ENCODE data around the gene CANT1. TPM values are rescaled to one million over a fixed set of nuclear protein-coding genes. Genes with fewer than 3 reads are reported as not detected.

Gene CANT1
- polyA plus RNA-seq, 12 donors: 20.7 to 33.6 (median 26.8) TPM; not detected in 1

GRCh38 chr17:78979780-78980623 lies 29.6 kb downstream of the CANT1 start, which contains the start of gene LGALS3BP:
TSS of gene LGALS3BP (minus strand) at chr17:78979923. CDS start at chr17:78977191, 2,732 bp downstream.
- peak; percentile 63 for DNase-seq

GRCh38 chr17:78977997-78978973 lies 31.3 kb downstream of the CANT1 start:
- no peak for DNase-seq

GRCh38 chr17:78977681-78977943 lies 32.0 kb downstream of the CANT1 start:
- DNase-seq: no peak

GRCh38 chr17:78976907-78977680 lies 32.5 kb downstream of the CANT1 start:
- no peak for DNase-seq

GRCh38 chr17:78974635-78975591 lies 34.7 kb downstream of the CANT1 start:
- DNase-seq: peak; percentile 72

- DNase-seq: no peak
Observed at GRCh38 chr17:78973792-78974520, 35.6 kb downstream of the CANT1 start.

GRCh38 chr17:78973196-78973595 lies 36.4 kb downstream of the CANT1 start:
- DNase-seq: no peak

GRCh38 chr17:78972507-78973105 lies 37.0 kb downstream of the CANT1 start:
- DNase-seq: no peak

- DNase-seq: no peak
Observed at GRCh38 chr17:78971756-78972506, 37.6 kb downstream of the CANT1 start.

GRCh38 chr17:78970834-78971755 lies 38.5 kb downstream of the CANT1 start:
- DNase-seq: peak; percentile 85

- no peak for DNase-seq
Observed at GRCh38 chr17:78969865-78970264, 39.7 kb downstream of the CANT1 start.

GRCh38 chr17:78967782-78968362 lies 41.7 kb downstream of the CANT1 start:
- no peak for DNase-seq

GRCh38 chr17:78966910-78967600 lies 42.5 kb downstream of the CANT1 start:
- DNase-seq: no peak

- no peak for DNase-seq
Observed at GRCh38 chr17:78966123-78966813, 43.3 kb downstream of the CANT1 start.

GRCh38 chr17:78965491-78965924 lies 44.1 kb downstream of the CANT1 start:
- DNase-seq: no peak

- no peak for DNase-seq
Observed at GRCh38 chr17:78963378-78963777, 46.2 kb downstream of the CANT1 start.

Data from muscle of arm (tissue), 12 donors.